ENCODE measurements around the gene PGBD1.
A peak's percentile ranks its signal among the peaks of the same experiment; 100 is the strongest.

Gene PGBD1

GRCh38 chr6:28323813-28324424 is 42.5 kb downstream of the PGBD1 start:
- TF ChIP-seq ZFX (IDR thresholded peaks at IDR 0.05), result no peak
- TF ChIP-seq CTCF (conservative IDR thresholded peaks at IDR 0.05), result no peak
- no peak overlapping the region for H3K27ac ChIP-seq

GRCh38 chr6:28326371-28326948 is 45.1 kb downstream of the PGBD1 start:
- TF ChIP-seq CTCF (conservative IDR thresholded peaks at IDR 0.05) (no peak), ZFX (IDR thresholded peaks at IDR 0.05) (no peak)
- no peak overlapping the region for H3K27ac ChIP-seq

GRCh38 chr6:28330041-28330440 is 48.7 kb downstream of the PGBD1 start:
- TF ChIP-seq CTCF (conservative IDR thresholded peaks at IDR 0.05) (no peak), ZFX (IDR thresholded peaks at IDR 0.05) (no peak)
- no peak overlapping the region for H3K27ac ChIP-seq

GRCh38 chr6:28333047-28333446 is 51.7 kb downstream of the PGBD1 start:
- TF ChIP-seq CTCF (conservative IDR thresholded peaks at IDR 0.05) (no peak), ZFX (IDR thresholded peaks at IDR 0.05) (no peak)
- no peak overlapping the region for H3K27ac ChIP-seq

- TF ChIP-seq ZFX (IDR thresholded peaks at IDR 0.05) (no peak), CTCF (conservative IDR thresholded peaks at IDR 0.05) (no peak)
- no peak overlapping the region for H3K27ac ChIP-seq
These were observed 52.2 kb downstream of the PGBD1 start for GRCh38 chr6:28333599-28334018.

GRCh38 chr6:28334286-28335039 is 53.1 kb downstream of the PGBD1 start:
- TF ChIP-seq ZFX (IDR thresholded peaks at IDR 0.05), result no peak
- TF ChIP-seq CTCF (conservative IDR thresholded peaks at IDR 0.05), result no peak
- no peak overlapping the region for H3K27ac ChIP-seq

- no peak for TF ChIP-seq CTCF (conservative IDR thresholded peaks at IDR 0.05)
- TF ChIP-seq ZFX (IDR thresholded peaks at IDR 0.05), result no peak
- H3K27ac ChIP-seq, result peak overlapping the region; percentile 53
These were observed 53.7 kb downstream of the PGBD1 start for GRCh38 chr6:28335040-28335563.
